Erythroblast (primary cell): ENCODE measurements around the gene TFF2.

ENCODE experiments used
- GATA1 ChIP-seq: IDR thresholded peaks from 2 replicates; pipeline ENCODE4 v1.6.1; 2011; ENCODE audit warnings: low read depth, mild to moderate bottlenecking, control low read depth, low read length, moderate library complexity
- POLR2A ChIP-seq: IDR thresholded peaks from 2 replicates; pipeline ENCODE4 v1.6.1; 2011; ENCODE audit warnings: mild to moderate bottlenecking, low read length

DNA sequence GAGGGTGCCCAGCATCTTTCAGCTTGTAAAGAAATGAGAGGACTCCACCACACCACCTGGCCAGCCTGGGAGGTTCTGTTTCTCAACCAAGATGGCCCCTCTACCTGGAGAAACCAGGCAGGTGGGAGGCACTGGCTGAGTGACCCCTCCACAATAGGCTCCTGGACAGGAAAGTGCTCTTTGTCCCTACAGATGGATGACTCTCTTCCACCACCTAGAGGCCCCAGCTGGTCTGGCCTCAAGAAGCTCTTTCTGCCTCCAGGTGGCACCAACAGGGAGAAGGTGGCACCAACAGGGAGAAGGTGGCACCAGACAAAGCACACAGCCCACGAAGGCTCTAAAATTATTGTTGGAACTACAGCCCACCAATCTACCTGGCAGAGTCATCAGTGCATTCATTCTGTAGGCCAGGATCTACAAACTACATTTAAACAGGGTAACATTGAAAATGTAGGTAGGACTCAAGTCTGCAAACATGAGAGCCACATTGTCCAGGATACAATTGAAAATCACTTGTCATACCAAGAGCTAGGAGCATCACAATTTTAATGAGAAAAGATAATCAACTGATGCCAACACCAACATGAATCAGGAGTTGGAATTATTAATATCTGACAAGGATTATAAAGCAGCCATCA lies 30.7 kb upstream of the TFF2 start:
- TF ChIP-seq POLR2A (no peak), GATA1 (no peak)
